Loucy (cell line): ENCODE results near the gene PAXX.

Experiments used
- EZH2phosphoT487 ChIP-seq: fragments of 200-600 bp; IDR thresholded peaks from 2 replicates; pipeline ENCODE4 v1.6.1; 2018; ENCODE audit warnings: antibody characterized with exemption, mild to moderate bottlenecking, moderate library complexity, borderline replicate concordance
- TF ChIP-seq, protein P1 (sequence below): fragments of 200-600 bp; sonication (generic); conservative IDR thresholded peaks from 2 replicates; pipeline ENCODE4 v1.5.1; 2014; ENCODE audit warnings: mild to moderate bottlenecking, antibody characterized with exemption, low read length

- no peak for TF ChIP-seq EZH2phosphoT487
- TF ChIP-seq, protein P1, sequence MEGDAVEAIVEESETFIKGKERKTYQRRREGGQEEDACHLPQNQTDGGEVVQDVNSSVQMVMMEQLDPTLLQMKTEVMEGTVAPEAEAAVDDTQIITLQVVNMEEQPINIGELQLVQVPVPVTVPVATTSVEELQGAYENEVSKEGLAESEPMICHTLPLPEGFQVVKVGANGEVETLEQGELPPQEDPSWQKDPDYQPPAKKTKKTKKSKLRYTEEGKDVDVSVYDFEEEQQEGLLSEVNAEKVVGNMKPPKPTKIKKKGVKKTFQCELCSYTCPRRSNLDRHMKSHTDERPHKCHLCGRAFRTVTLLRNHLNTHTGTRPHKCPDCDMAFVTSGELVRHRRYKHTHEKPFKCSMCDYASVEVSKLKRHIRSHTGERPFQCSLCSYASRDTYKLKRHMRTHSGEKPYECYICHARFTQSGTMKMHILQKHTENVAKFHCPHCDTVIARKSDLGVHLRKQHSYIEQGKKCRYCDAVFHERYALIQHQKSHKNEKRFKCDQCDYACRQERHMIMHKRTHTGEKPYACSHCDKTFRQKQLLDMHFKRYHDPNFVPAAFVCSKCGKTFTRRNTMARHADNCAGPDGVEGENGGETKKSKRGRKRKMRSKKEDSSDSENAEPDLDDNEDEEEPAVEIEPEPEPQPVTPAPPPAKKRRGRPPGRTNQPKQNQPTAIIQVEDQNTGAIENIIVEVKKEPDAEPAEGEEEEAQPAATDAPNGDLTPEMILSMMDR = no peak
These were observed 24.2 kb downstream of the PAXX start for GRCh38 chr9:137016436-137016835.
